Ascending aorta (tissue), 2 donors: ENCODE measurements around the gene RFT1. TPM values are rescaled to one million over a fixed set of nuclear protein-coding genes. Genes with fewer than 3 reads are reported as not detected.

ENCODE experiments used
- DNase-seq, 2 donors: peaks; one replicate each; pipeline ENCODE4 v3.0.0-alpha.2; 2019; ENCODE audit warnings: low spot score in 2 of 2
- H3K27ac ChIP-seq, 2 donors: fragments of 200-600 bp; sonication (generic); one replicate each; pipeline ENCODE4 v1.5.1; 2016 to 2017; ENCODE audit warnings: mild to moderate bottlenecking in 1 of 2
- H3K27me3 ChIP-seq: fragments of 200-600 bp; sonication (generic); one replicate; pipeline ENCODE4 v1.5.1; 2017
- H3K36me3 ChIP-seq, 2 donors: fragments of 200-600 bp; sonication (generic); one replicate each; pipeline ENCODE4 v1.5.1; 2016
- H3K4me1 ChIP-seq, 2 donors: fragments of 200-600 bp; sonication (generic); one replicate each; pipeline ENCODE4 v1.5.1; 2016 to 2017; ENCODE audit warnings: mild to moderate bottlenecking in 1 of 2
- H3K4me3 ChIP-seq, 2 donors: fragments of 200-600 bp; sonication (generic); one replicate each; pipeline ENCODE4 v1.5.1; 2016 to 2017; ENCODE audit warnings: mild to moderate bottlenecking in 1 of 2
- H3K9me3 ChIP-seq, 2 donors: fragments of 200-600 bp; sonication (generic); one replicate each; pipeline ENCODE4 v1.5.1; 2016
- CTCF ChIP-seq, 3 experiments: fragments of 200-600 bp in 2 of 3; fragments of 450-650 bp in 1 of 3; sonication (generic) in 2 of 3; IDR thresholded peaks; one replicate each; pipeline ENCODE4 v1.5.1; 2016 to 2019; ENCODE audit warnings: antibody characterized with exemption in 3 of 3, mild to moderate bottlenecking in 1 of 3, moderate library complexity in 1 of 3
- intact Hi-C: fragments of 100-400 bp; cut with DNase I; formaldehyde crosslinking; loops from one replicate; pipeline ENCODE4 v1.15.1; 2023
- total RNA-seq: library from RNA; depleted of rRNA; stranded (reverse); fragments of >200 nt; gene quantifications from one replicate; pipeline ENCODE4 v1.1.0, GENCODE V29; 2016

Gene RFT1
- total RNA-seq, 1 donor from 2014 or later = 12.1 TPM

- no peak for DNase-seq
- H3K4me1 ChIP-seq = peaks cover 0 to 8% of the 10 kb centered on the region in 2 donors
- peak overlapping the region; percentile 19 to 58 for H3K27ac ChIP-seq
- no peak for TF ChIP-seq CTCF (IDR thresholded peaks at IDR 0.05)
- intact Hi-C loops = loop anchor here (2.0 to 5.0 kb wide), 2 partner anchors 27 to 331 kb away; partner anchors contain the start of gene SFMBT1
- peak overlapping the region; percentile 46 to 71 for H3K4me3 ChIP-seq
- H3K27me3 ChIP-seq = no peaks in the 10 kb centered on the region
- H3K36me3 ChIP-seq = no peaks in the 10 kb centered on the region
- H3K9me3 ChIP-seq = no peaks in the 10 kb centered on the region
These were observed 56.5 kb downstream of the RFT1 start for GRCh38 chr3:53073553-53074365.

- Histone ChIP-seq H3K27ac (peak overlapping the region; percentile 19 to 58), H3K4me3 (peak overlapping the region; percentile 46 to 71), H3K4me1 (peaks cover 0 to 8% of the 10 kb centered on the region in 2 donors), H3K36me3 (no peaks in the 10 kb centered on the region), H3K27me3 (no peaks in the 10 kb centered on the region), H3K9me3 (no peaks in the 10 kb centered on the region)
- intact Hi-C loops = loop anchor here (2.0 to 5.0 kb wide), 2 partner anchors 26 to 331 kb away; partner anchors contain the start of gene SFMBT1
- peak; percentile 35 to 93 for DNase-seq
- TF ChIP-seq CTCF (IDR thresholded peaks at IDR 0.05) = peak; percentile 90 to 94 (median 93)
These were observed 57.3 kb downstream of the RFT1 start for GRCh38 chr3:53072653-53073552.

GRCh38 chr3:53071882-53072431 is 58.3 kb downstream of the RFT1 start:
- Histone ChIP-seq H3K4me3 (peak overlapping the region in 1 of 2 donors; percentile 71), H3K36me3 (no peaks in the 10 kb centered on the region), H3K27ac (peak overlapping the region in 1 of 2 donors; percentile 58), H3K27me3 (no peaks in the 10 kb centered on the region), H3K9me3 (no peaks in the 10 kb centered on the region), H3K4me1 (peaks cover 0 to 8% of the 10 kb centered on the region in 2 donors)
- intact Hi-C loops = loop anchor here (2.0 to 5.0 kb wide), 2 partner anchors 25 to 330 kb away; partner anchors contain the start of gene SFMBT1
- DNase-seq = no peak
- TF ChIP-seq CTCF (IDR thresholded peaks at IDR 0.05) = no peak

GRCh38 chr3:53069422-53070068 is 60.7 kb downstream of the RFT1 start:
- Histone ChIP-seq H3K9me3 (no peaks in the 10 kb centered on the region), H3K4me1 (peaks cover 0 to 8% of the 10 kb centered on the region in 2 donors), H3K27ac (no peak overlapping the region), H3K36me3 (no peaks in the 10 kb centered on the region), H3K4me3 (no peak overlapping the region), H3K27me3 (no peaks in the 10 kb centered on the region)
- no peak for TF ChIP-seq CTCF (IDR thresholded peaks at IDR 0.05)
- DNase-seq = no peak
- intact Hi-C loops = loop anchor here (5.0 kb wide), 1 partner anchor 327 kb away; no protein-coding TSS in a partner anchor

- intact Hi-C loops = no loop called here
- Histone ChIP-seq H3K36me3 (no peaks in the 10 kb centered on the region), H3K4me1 (peaks cover 0 to 8% of the 10 kb centered on the region in 2 donors), H3K27me3 (no peaks in the 10 kb centered on the region), H3K9me3 (no peaks in the 10 kb centered on the region), H3K4me3 (no peak overlapping the region), H3K27ac (no peak overlapping the region)
- TF ChIP-seq CTCF (IDR thresholded peaks at IDR 0.05) = no peak
- no peak for DNase-seq
These were observed 62.1 kb downstream of the RFT1 start for GRCh38 chr3:53068176-53068575.
